ENCODE results near the gene GLIS2.

The GLIS2 gene

DNA sequence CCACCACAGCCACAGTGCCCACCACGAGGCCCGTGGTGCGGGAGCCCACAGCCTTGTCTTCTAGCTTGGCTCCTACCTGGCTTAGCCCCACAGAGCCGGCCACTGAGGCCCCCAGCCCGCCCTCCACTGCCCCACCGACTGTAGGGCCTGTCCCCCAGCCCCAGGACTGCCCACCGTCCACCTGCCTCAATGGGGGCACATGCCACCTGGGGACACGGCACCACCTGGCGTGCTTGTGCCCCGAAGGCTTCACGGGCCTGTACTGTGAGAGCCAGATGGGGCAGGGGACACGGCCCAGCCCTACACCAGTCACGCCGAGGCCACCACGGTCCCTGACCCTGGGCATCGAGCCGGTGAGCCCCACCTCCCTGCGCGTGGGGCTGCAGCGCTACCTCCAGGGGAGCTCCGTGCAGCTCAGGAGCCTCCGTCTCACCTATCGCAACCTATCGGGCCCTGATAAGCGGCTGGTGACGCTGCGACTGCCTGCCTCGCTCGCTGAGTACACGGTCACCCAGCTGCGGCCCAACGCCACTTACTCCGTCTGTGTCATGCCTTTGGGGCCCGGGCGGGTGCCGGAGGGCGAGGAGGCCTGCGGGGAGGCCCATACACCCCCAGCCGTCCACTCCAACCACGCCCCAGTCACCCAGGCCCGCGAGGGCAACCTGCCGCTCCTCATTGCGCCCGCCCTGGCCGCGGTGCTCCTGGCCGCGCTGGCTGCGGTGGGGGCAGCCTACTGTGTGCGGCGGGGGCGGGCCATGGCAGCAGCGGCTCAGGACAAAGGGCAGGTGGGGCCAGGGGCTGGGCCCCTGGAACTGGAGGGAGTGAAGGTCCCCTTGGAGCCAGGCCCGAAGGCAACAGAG is 66.3 kb downstream of the GLIS2 start:
- TF ChIP-seq GABPA (IDR thresholded peaks at IDR 0.05; ENCODE audit: low read depth) (no peak), POLR2AphosphoS5 (IDR thresholded peaks at IDR 0.05; ENCODE audit: low read depth) (no peak), SPI1 (IDR thresholded peaks at IDR 0.05; ENCODE audit: borderline replicate concordance, low read depth) (no peak)
- TF ChIP-seq, protein P1, sequence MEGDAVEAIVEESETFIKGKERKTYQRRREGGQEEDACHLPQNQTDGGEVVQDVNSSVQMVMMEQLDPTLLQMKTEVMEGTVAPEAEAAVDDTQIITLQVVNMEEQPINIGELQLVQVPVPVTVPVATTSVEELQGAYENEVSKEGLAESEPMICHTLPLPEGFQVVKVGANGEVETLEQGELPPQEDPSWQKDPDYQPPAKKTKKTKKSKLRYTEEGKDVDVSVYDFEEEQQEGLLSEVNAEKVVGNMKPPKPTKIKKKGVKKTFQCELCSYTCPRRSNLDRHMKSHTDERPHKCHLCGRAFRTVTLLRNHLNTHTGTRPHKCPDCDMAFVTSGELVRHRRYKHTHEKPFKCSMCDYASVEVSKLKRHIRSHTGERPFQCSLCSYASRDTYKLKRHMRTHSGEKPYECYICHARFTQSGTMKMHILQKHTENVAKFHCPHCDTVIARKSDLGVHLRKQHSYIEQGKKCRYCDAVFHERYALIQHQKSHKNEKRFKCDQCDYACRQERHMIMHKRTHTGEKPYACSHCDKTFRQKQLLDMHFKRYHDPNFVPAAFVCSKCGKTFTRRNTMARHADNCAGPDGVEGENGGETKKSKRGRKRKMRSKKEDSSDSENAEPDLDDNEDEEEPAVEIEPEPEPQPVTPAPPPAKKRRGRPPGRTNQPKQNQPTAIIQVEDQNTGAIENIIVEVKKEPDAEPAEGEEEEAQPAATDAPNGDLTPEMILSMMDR (IDR thresholded peaks at IDR 0.05; ENCODE audit: insufficient read depth, low read length) = no peak
- TF ChIP-seq, protein P2, sequence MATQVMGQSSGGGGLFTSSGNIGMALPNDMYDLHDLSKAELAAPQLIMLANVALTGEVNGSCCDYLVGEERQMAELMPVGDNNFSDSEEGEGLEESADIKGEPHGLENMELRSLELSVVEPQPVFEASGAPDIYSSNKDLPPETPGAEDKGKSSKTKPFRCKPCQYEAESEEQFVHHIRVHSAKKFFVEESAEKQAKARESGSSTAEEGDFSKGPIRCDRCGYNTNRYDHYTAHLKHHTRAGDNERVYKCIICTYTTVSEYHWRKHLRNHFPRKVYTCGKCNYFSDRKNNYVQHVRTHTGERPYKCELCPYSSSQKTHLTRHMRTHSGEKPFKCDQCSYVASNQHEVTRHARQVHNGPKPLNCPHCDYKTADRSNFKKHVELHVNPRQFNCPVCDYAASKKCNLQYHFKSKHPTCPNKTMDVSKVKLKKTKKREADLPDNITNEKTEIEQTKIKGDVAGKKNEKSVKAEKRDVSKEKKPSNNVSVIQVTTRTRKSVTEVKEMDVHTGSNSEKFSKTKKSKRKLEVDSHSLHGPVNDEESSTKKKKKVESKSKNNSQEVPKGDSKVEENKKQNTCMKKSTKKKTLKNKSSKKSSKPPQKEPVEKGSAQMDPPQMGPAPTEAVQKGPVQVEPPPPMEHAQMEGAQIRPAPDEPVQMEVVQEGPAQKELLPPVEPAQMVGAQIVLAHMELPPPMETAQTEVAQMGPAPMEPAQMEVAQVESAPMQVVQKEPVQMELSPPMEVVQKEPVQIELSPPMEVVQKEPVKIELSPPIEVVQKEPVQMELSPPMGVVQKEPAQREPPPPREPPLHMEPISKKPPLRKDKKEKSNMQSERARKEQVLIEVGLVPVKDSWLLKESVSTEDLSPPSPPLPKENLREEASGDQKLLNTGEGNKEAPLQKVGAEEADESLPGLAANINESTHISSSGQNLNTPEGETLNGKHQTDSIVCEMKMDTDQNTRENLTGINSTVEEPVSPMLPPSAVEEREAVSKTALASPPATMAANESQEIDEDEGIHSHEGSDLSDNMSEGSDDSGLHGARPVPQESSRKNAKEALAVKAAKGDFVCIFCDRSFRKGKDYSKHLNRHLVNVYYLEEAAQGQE (IDR thresholded peaks at IDR 0.05; ENCODE audit: insufficient replicate concordance, low read depth) = no peak
- Histone ChIP-seq H3K27ac (replicated peaks) (no peak overlapping the region), H3K4me3 (replicated peaks; ENCODE audit: insufficient read depth, low read length) (no peak overlapping the region), H3K27me3 (ENCODE audit: insufficient read depth, poor library complexity, severe bottlenecking) (no peaks in the 10 kb centered on the region)
- no peak for DNase-seq (ENCODE audit: low read depth in 1 of 2, low spot score in 1 of 2)

DNA sequence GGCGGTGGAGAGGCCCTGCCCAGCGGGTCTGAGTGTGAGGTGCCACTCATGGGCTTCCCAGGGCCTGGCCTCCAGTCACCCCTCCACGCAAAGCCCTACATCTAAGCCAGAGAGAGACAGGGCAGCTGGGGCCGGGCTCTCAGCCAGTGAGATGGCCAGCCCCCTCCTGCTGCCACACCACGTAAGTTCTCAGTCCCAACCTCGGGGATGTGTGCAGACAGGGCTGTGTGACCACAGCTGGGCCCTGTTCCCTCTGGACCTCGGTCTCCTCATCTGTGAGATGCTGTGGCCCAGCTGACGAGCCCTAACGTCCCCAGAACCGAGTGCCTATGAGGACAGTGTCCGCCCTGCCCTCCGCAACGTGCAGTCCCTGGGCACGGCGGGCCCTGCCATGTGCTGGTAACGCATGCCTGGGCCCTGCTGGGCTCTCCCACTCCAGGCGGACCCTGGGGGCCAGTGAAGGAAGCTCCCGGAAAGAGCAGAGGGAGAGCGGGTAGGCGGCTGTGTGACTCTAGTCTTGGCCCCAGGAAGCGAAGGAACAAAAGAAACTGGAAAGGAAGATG is 67.0 kb downstream of the GLIS2 start:
- Histone ChIP-seq H3K27me3 (ENCODE audit: insufficient read depth, poor library complexity, severe bottlenecking) (no peaks in the 10 kb centered on the region), H3K27ac (replicated peaks) (no peak overlapping the region), H3K4me3 (replicated peaks; ENCODE audit: insufficient read depth, low read length) (no peak overlapping the region)
- no peak for DNase-seq (ENCODE audit: low read depth in 1 of 2, low spot score in 1 of 2)
- TF ChIP-seq GABPA (IDR thresholded peaks at IDR 0.05; ENCODE audit: low read depth) = no peak
- TF ChIP-seq, protein P2 (IDR thresholded peaks at IDR 0.05; ENCODE audit: insufficient replicate concordance, low read depth) = no peak
- TF ChIP-seq, protein P1 (IDR thresholded peaks at IDR 0.05; ENCODE audit: insufficient read depth, low read length) = no peak
- TF ChIP-seq POLR2AphosphoS5 (IDR thresholded peaks at IDR 0.05; ENCODE audit: low read depth) = no peak
- TF ChIP-seq SPI1 (IDR thresholded peaks at IDR 0.05; ENCODE audit: borderline replicate concordance, low read depth) = no peak

DNA sequence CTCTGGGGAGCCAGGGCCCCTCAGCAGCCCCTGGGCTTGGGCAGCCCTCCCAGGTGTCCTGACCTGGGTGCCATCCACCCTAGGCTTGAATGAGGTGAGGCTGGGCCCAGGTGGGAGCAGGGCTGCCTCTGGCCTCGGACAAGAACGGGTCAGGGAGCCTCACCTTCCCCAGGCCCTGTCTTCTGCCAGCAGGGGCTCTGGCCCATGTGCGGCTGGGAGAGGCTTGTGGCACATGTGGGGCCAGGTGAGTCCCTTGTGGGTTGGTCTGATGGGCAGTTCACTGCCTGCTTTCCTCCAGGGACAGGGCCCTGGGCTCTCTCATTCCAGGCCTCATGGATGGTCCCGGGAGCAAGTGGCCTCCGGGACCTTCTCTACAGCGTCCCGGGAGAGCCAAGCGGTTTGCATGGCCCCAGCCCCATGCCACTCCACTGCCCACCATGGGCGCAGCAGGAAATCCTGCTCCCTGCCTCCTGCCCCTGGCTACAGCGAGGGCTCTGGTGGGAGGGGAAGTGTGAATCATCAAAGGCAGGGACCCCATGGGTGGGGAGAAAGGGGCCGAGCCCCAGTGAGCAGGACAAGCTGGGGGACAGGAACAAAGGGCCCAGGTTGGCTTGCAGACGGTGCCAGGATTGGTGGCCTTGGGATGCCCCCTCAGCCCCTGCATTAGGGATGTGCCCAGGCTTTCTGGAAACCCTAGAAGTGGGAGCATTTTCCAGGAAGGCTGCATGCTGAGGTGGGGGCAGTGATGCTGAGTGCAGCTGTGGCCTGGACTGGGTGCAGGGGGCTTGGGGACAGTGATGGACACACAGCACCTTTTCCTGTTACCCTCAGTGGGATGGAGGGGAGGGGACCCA is 68.0 kb downstream of the GLIS2 start:
- H3K4me3 ChIP-seq (replicated peaks; ENCODE audit: insufficient read depth, low read length) = no peak overlapping the region
- no peak for DNase-seq (ENCODE audit: low read depth in 1 of 2, low spot score in 1 of 2)

More for the DNA sequence above, 68.0 kb downstream of the GLIS2 start:
- TF ChIP-seq, protein P2 (IDR thresholded peaks at IDR 0.05; ENCODE audit: insufficient replicate concordance, low read depth) = no peak
- TF ChIP-seq SPI1 (IDR thresholded peaks at IDR 0.05; ENCODE audit: borderline replicate concordance, low read depth) (no peak), POLR2AphosphoS5 (IDR thresholded peaks at IDR 0.05; ENCODE audit: low read depth) (no peak), GABPA (IDR thresholded peaks at IDR 0.05; ENCODE audit: low read depth) (no peak)
- TF ChIP-seq, protein P1 (IDR thresholded peaks at IDR 0.05; ENCODE audit: insufficient read depth, low read length) = no peak
- Histone ChIP-seq H3K27ac (replicated peaks) (no peak overlapping the region), H3K27me3 (ENCODE audit: insufficient read depth, poor library complexity, severe bottlenecking) (no peaks in the 10 kb centered on the region)

Measured in HL-60 (cell line).